HG02610 (cell line): ENCODE data around the gene SLC16A5.
"Not testable (repeated sequence)": the region's sequence is repeated elsewhere in the genome, so short reads cannot be mapped to it uniquely, and the experiment has no call there.

Source experiments
- ATAC-seq: cut with Tn5 transposase; IDR thresholded peaks from one replicate; pipeline ENCODE4 v1.9.1; 2021; ENCODE audit warnings: mild to moderate bottlenecking, moderate library complexity; ENCODE audit not compliant: unreplicated experiment

The SLC16A5 gene

GRCh38 chr17:75064040-75064439 lies 23.7 kb upstream of the SLC16A5 start:
- ATAC-seq: no peak

GRCh38 chr17:75064460-75064859 lies 23.3 kb upstream of the SLC16A5 start:
- ATAC-seq: no peak

- no peak for ATAC-seq
Observed at GRCh38 chr17:75064867-75065561, 22.7 kb upstream of the SLC16A5 start.

- no peak for ATAC-seq
Observed at GRCh38 chr17:75065562-75066151, 22.1 kb upstream of the SLC16A5 start.

- no peak for ATAC-seq
Observed at GRCh38 chr17:75067856-75068255, 19.9 kb upstream of the SLC16A5 start.

GRCh38 chr17:75068750-75069149 lies 19.0 kb upstream of the SLC16A5 start:
- no peak for ATAC-seq

- no peak for ATAC-seq
Observed at GRCh38 chr17:75069783-75070182, 18.0 kb upstream of the SLC16A5 start.

- ATAC-seq: not testable (repeated sequence)
Observed at GRCh38 chr17:75071478-75072271, 16.1 kb upstream of the SLC16A5 start.

GRCh38 chr17:75072909-75073308 lies 14.8 kb upstream of the SLC16A5 start:
- not testable (repeated sequence) for ATAC-seq

- no peak for ATAC-seq
Observed at GRCh38 chr17:75073618-75074047, 14.1 kb upstream of the SLC16A5 start.

- ATAC-seq: no peak
Observed at GRCh38 chr17:75074532-75074931, 13.2 kb upstream of the SLC16A5 start.

GRCh38 chr17:75075597-75076336 lies 12.0 kb upstream of the SLC16A5 start:
- ATAC-seq: no peak

- no peak for ATAC-seq
Observed at GRCh38 chr17:75077072-75077495, 10.7 kb upstream of the SLC16A5 start.

- no peak for ATAC-seq
Observed at GRCh38 chr17:75077496-75078283, 10.1 kb upstream of the SLC16A5 start.

GRCh38 chr17:75078284-75079022 lies 9.3 kb upstream of the SLC16A5 start:
- no peak for ATAC-seq

- no peak for ATAC-seq
Observed at GRCh38 chr17:75079023-75079373, 8.8 kb upstream of the SLC16A5 start.

GRCh38 chr17:75081611-75082540 lies 5.9 kb upstream of the SLC16A5 start:
- no peak for ATAC-seq

- no peak for ATAC-seq
Observed at GRCh38 chr17:75082683-75083082, 5.1 kb upstream of the SLC16A5 start.
